ENCODE data around the gene TMEM43.
"Not testable (repeated sequence)": the region's sequence is repeated elsewhere in the genome, so short reads cannot be mapped to it uniquely, and the experiment has no call there.

The TMEM43 gene, protein sequence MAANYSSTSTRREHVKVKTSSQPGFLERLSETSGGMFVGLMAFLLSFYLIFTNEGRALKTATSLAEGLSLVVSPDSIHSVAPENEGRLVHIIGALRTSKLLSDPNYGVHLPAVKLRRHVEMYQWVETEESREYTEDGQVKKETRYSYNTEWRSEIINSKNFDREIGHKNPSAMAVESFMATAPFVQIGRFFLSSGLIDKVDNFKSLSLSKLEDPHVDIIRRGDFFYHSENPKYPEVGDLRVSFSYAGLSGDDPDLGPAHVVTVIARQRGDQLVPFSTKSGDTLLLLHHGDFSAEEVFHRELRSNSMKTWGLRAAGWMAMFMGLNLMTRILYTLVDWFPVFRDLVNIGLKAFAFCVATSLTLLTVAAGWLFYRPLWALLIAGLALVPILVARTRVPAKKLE

DNA sequence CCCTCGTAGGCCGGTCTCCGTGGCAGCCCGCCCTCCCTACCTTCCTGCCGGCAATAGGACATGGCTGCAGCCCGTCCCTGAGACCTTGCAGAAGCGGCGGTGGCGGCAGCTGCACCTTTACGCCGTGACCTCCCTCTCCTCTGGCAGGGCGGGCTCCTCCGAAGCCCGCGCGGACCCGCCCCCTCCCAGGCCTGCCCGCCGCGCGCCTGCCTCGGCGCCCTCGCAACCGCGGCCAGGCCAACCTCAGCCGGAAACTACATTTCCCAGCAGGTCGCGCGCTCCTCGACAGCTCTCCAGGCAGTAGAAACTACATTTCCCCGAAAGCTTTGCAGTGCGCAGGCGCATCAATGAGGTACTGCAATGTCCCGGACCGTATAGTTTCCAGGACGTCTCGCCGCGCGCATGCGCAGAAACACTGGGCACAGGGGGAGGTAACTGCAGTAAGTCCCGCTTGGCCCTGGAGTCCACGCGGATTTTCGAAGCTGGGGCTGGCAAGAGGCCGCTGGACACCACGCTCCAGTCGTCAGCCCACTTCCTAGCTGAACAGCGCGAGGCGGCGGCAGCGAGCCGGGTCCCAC lies at the start of gene TMEM43, which contains the start of gene CHCHD4:
TSS of gene TMEM43 (plus strand) at position 438 of the 578 bp plus-strand sequence. CDS start 142 bp downstream, outside the sequence.
TSS of gene CHCHD4 (minus strand) at position 256 of the 578 bp plus-strand sequence. CDS start at position 62, 194 bp downstream.
- H3K9ac ChIP-seq: peak within 1 kb of the TSS; percentile 92 to 99 (median 95)
- H3K27ac ChIP-seq: peak within 1 kb of the TSS; percentile 92 to 99 (median 96)
- H3K9me3 ChIP-seq (replicated peaks in 1 of 11): peaks cover 0 to 5% (median 0%) of the 10 kb centered on the region in 11 experiments; a peak in 2 of 22 replicates
- peaks cover 30 to 52% (median 41%) of the 10 kb centered on the region in 10 experiments for H3K4me1 ChIP-seq
- H3K36me3 ChIP-seq: peaks cover 44 to 67% (median 56%) of the 10 kb centered on the region in 11 experiments
- H3K4me2 ChIP-seq: peak within 1 kb of the TSS; percentile 93 to 99 (median 96)
- no peaks in the 10 kb centered on the region for H3K27me3 ChIP-seq
- TF ChIP-seq Cebpa-rat (IDR thresholded peaks at IDR 0.05): no peak
- H4K20me1 ChIP-seq: peaks cover 29 to 49% (median 44%) of the 10 kb centered on the region in 11 experiments; a peak in 21 of 22 replicates
- peak within 1 kb of the TSS; percentile 82 to 99 (median 87) for H3K4me3 ChIP-seq

DNA sequence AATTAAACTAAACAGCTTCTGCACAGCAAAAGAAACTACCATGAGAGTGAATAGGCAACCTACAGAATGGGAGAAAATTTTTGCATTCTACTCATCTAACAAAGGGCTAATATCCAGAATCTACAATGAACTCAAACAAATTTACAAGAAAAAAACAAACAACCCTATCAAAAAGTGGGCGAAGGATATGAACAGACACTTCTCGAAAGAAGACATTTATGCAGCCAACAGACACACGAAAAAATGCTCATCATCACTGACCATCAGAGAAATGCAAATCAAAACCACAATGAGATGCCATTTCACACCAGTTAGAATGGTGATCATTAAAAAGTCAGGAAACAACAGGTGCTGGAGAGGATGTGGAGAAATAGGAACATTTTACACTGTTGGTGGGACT lies 49.6 kb upstream of the TMEM43 start:
- H3K36me3 ChIP-seq, H3K4me1 ChIP-seq, H4K20me1 ChIP-seq, H3K9ac ChIP-seq, H3K27ac ChIP-seq, H3K4me2 ChIP-seq, H3K4me3 ChIP-seq, H3K27me3 ChIP-seq: not testable (repeated sequence)
- peaks cover 13 to 26% (median 22%) of the 10 kb centered on the region in 11 experiments; a peak in 21 of 22 replicates for H3K9me3 ChIP-seq (replicated peaks in 1 of 11)

DNA sequence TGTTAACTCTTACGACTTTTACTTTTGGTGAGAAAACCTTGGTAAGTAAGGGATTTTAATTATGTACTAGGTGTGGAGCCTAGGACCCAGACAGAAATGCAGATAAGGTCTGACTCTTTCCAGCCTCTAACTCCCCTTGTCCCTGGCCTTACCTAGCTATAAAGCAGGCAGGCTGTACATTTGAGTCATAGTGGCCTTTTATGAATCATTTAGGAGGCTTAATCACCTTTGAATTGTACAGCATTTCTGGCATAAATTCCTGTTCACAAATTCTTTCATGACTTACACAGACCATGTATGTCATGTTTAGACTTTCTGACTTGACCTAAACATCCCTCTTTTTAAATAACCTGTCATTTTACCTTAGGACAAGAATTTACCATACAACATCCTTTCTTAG lies 47.5 kb upstream of the TMEM43 start:
- no peak overlapping the region for H3K4me2 ChIP-seq
- no peaks in the 10 kb centered on the region for H3K4me1 ChIP-seq
- H3K27me3 ChIP-seq: no peaks in the 10 kb centered on the region
- H3K27ac ChIP-seq: no peak overlapping the region
- TF ChIP-seq Cebpa-rat (IDR thresholded peaks at IDR 0.05): no peak
- H3K9ac ChIP-seq: no peak overlapping the region
- H3K4me3 ChIP-seq: no peak overlapping the region
- no peaks in the 10 kb centered on the region for H4K20me1 ChIP-seq
- peaks cover 21 to 32% (median 28%) of the 10 kb centered on the region in 11 experiments; a peak in 21 of 22 replicates for H3K9me3 ChIP-seq (replicated peaks in 1 of 11)
- no peaks in the 10 kb centered on the region for H3K36me3 ChIP-seq

DNA sequence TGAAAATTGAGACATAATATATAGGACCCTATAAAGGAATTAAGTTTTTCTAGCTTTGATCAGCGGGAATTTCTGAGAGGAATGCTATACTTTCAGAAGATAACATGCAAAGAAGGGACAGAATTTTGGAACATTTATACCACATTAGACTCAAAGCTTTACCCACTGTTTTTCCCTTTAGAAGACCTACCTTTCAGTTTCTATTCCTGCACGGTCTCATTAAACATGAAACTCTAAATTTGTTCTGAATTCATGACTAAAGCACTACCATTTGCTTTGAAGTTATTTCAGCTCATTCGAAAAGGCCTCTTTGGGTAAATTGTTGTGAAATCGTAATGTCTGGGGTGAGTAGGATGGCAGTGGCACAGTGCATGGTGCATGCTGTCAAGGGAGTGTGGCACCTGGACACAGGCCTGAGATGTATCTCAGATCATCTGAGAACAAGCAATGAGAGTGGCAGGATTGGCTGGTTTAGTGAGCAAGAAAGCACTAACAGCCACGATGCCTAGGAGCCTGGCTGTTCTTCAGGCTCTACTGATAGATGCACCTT lies 42.7 kb upstream of the TMEM43 start:
- Histone ChIP-seq H4K20me1 (no peaks in the 10 kb centered on the region), H3K36me3 (no peaks in the 10 kb centered on the region), H3K9me3 (replicated peaks in 1 of 11) (peaks cover 21 to 34% (median 30%) of the 10 kb centered on the region in 11 experiments), H3K9ac (no peak overlapping the region), H3K4me2 (no peak overlapping the region), H3K4me1 (no peaks in the 10 kb centered on the region), H3K4me3 (no peak overlapping the region), H3K27me3 (no peaks in the 10 kb centered on the region), H3K27ac (no peak overlapping the region)
- no peak for TF ChIP-seq Cebpa-rat (IDR thresholded peaks at IDR 0.05)

DNA sequence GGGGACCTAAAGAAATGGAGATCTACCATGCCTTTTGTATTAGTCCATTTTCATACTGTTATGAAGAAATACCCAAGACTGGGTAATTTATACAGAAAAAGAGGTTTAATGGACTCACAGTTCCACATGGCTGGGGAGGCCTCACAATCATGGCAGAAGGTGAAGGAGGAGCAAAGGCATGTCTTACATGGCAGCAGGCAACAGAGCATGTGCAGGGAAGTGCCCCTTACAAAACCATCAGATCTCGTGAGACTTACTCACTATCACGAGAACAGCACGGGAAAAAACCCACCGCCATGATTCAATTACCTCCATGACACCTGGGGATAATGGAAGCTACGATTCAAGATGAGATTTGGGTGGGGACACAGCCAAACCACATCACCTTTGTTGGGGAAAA lies 37.4 kb upstream of the TMEM43 start:
- peaks cover 23 to 32% (median 29%) of the 10 kb centered on the region in 11 experiments for H3K9me3 ChIP-seq (replicated peaks in 1 of 11)
- not testable (repeated sequence) for H3K4me2 ChIP-seq

DNA sequence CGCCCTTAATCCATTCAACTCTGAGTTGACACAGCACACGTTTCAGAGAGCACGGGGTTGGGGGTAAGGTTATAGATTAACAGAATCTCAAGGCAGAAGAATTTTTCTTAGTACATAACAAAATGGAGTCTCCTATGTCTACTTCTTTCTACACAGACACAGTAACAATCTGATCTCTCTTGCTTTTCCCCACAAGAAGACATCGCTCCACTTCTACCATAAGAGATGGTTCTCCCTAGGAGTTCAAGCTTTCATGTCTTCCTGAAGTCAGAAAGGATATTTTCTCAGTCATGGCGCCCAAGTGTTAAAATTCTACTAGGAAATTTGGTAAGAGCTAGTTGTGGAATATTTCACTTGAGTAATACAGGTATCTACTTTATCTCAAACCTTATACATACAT lies 32.9 kb upstream of the TMEM43 start:
- H3K9ac ChIP-seq, H3K27ac ChIP-seq, H3K4me1 ChIP-seq, H3K4me3 ChIP-seq, H3K27me3 ChIP-seq, H3K4me2 ChIP-seq, H4K20me1 ChIP-seq, H3K36me3 ChIP-seq: not testable (repeated sequence)
- H3K9me3 ChIP-seq (replicated peaks in 1 of 11): peaks cover 23 to 27% (median 25%) of the 10 kb centered on the region in 11 experiments

More for the DNA sequence above, 37.4 kb upstream of the TMEM43 start:
- H3K27ac ChIP-seq, H3K36me3 ChIP-seq, H3K4me3 ChIP-seq, H4K20me1 ChIP-seq, H3K4me1 ChIP-seq, H3K9ac ChIP-seq, H3K27me3 ChIP-seq: not testable (repeated sequence)

DNA sequence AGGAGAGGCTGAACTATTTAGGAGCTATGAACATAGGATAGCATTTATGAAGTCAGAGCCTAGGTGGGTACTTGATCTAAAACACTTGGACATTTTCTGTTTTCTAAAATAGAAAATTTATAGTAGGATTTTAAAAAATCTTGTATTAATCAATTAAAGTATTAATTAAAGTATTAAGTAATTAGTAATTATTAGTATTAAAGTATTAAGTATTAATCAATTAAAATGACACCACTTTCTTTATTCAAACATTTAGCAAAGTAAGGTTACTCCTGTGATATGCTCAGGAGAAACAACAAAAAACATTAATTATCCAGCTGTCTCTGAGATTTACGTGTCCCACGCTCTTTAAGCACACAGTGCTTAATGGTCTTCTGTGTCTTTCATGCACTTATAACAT lies 32.4 kb upstream of the TMEM43 start:
- H3K4me3 ChIP-seq: no peak overlapping the region
- H3K9me3 ChIP-seq (replicated peaks in 1 of 11): peaks cover 19 to 24% (median 22%) of the 10 kb centered on the region in 11 experiments
- H3K4me1 ChIP-seq: no peaks in the 10 kb centered on the region
- no peaks in the 10 kb centered on the region for H3K27me3 ChIP-seq
- H3K9ac ChIP-seq: no peak overlapping the region
- no peaks in the 10 kb centered on the region for H4K20me1 ChIP-seq
- H3K27ac ChIP-seq: no peak overlapping the region
- no peak for TF ChIP-seq Cebpa-rat (IDR thresholded peaks at IDR 0.05)
- no peaks in the 10 kb centered on the region for H3K36me3 ChIP-seq
- no peak overlapping the region for H3K4me2 ChIP-seq

DNA sequence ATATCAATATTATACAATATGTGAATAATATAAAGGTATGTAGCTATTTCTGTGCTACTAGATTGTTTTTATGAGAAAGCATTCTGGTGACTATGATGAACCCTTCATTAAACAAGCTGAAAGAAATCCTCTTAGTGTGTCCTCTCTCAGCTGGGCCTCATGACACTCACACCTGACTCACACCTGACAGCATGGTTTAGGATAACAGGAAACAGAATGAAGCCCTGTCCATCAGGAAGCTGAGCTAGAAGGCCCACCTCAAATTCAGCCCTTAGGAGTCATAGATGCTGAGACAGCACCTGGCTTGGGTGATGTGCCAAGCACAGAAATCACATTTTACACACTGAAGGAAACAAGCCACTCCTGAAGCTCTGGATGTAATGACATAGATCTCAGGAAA lies 31.0 kb upstream of the TMEM43 start:
- H3K36me3 ChIP-seq: no peaks in the 10 kb centered on the region
- no peaks in the 10 kb centered on the region for H4K20me1 ChIP-seq
- no peak overlapping the region for H3K4me3 ChIP-seq
- H3K27ac ChIP-seq: no peak overlapping the region
- H3K4me1 ChIP-seq: no peaks in the 10 kb centered on the region
- no peak overlapping the region for H3K9ac ChIP-seq
- no peaks in the 10 kb centered on the region for H3K27me3 ChIP-seq
- peaks cover 7 to 23% (median 19%) of the 10 kb centered on the region in 11 experiments; a peak in 21 of 22 replicates for H3K9me3 ChIP-seq (replicated peaks in 1 of 11)
- TF ChIP-seq Cebpa-rat (IDR thresholded peaks at IDR 0.05): no peak
- no peak overlapping the region for H3K4me2 ChIP-seq

DNA sequence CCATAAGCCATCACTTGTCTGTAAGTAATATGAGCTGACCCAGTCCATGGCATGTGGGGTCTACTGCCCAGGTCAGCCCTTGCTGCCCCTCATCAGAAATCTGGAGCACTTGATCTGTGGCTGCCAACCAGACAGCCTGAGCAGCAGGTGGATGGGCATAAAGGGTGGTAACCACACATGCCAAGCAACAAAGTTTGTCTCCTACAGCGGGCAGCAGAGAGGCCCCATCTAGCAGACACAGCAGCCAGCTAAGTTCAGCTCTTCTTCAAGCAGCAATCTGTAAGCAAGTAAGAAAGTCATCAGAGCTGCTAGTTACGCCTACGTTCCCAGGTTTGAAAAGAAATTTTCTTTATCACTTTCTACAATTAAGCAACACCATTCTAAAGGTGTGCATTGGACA lies 28.1 kb upstream of the TMEM43 start:
- H3K27ac ChIP-seq: no peak overlapping the region
- H3K4me2 ChIP-seq: no peak overlapping the region
- H4K20me1 ChIP-seq: no peaks in the 10 kb centered on the region
- H3K4me1 ChIP-seq: no peaks in the 10 kb centered on the region
- no peak overlapping the region for H3K9ac ChIP-seq
- peaks cover 0 to 17% (median 13%) of the 10 kb centered on the region in 11 experiments; a peak in 19 of 22 replicates for H3K9me3 ChIP-seq (replicated peaks in 1 of 11)
- no peak for TF ChIP-seq Cebpa-rat (IDR thresholded peaks at IDR 0.05)
- H3K4me3 ChIP-seq: no peak overlapping the region
- H3K36me3 ChIP-seq: no peaks in the 10 kb centered on the region
- H3K27me3 ChIP-seq: no peaks in the 10 kb centered on the region

All from BLaER1 treated with 17β-estradiol and CSF1 and Interleukin-3, amounts not matched to agents 10 nM and 100 nM (cell line).